ENCODE results near the gene PLCH1.

DNA sequence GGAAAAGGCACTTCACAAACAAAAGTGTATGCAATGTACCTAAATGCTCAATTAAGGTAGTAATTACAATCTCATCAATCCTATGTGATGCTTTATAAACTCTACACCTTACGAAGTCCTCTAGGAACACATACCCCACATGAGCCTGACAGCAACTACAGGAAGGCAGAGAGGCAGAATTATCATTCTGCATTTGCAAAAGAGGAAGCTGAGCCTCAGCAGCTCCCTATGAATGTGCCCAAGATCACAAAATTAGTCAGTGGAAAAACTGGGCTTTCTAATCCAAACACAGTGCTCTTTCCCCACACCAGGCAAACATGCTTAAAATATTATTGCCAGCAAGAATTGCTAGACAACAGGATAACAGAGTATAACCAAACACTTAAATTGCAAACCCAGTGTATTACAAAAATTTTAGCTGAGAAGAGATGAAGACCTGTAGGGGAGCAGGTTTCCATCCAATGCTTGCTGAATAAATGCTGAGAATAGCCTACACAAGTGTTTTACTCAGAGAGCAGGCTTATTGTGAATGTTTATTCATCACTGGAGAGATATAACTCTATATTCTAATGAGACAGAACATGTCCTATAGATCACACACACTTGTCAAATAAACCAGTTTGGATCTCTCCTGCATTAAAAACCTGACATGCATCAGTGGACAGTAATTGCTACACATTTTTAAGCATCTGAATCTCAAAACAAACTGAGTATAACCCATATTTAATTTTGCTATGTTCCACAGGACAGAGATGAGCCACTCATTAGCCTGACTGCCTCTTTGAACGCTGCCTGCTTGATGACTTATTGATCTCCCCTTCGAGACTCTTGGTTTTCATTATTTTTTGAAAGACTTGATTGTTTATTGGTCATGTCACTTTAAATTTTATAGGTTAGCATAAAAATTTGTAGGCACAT, 62.2 kb downstream of the PLCH1 start:
- TF ChIP-seq, protein P1, sequence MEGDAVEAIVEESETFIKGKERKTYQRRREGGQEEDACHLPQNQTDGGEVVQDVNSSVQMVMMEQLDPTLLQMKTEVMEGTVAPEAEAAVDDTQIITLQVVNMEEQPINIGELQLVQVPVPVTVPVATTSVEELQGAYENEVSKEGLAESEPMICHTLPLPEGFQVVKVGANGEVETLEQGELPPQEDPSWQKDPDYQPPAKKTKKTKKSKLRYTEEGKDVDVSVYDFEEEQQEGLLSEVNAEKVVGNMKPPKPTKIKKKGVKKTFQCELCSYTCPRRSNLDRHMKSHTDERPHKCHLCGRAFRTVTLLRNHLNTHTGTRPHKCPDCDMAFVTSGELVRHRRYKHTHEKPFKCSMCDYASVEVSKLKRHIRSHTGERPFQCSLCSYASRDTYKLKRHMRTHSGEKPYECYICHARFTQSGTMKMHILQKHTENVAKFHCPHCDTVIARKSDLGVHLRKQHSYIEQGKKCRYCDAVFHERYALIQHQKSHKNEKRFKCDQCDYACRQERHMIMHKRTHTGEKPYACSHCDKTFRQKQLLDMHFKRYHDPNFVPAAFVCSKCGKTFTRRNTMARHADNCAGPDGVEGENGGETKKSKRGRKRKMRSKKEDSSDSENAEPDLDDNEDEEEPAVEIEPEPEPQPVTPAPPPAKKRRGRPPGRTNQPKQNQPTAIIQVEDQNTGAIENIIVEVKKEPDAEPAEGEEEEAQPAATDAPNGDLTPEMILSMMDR (IDR thresholded peaks at IDR 0.05) = no peak
- TF ChIP-seq POLR2A (IDR thresholded peaks at IDR 0.05) = no peak

All from uterus (tissue), 2 donors.